Measurements from ENCODE around the gene HLA-DMB.
A peak's percentile ranks its signal among the peaks of the same experiment; 100 is the strongest.

HLA-DMB gene

DNA sequence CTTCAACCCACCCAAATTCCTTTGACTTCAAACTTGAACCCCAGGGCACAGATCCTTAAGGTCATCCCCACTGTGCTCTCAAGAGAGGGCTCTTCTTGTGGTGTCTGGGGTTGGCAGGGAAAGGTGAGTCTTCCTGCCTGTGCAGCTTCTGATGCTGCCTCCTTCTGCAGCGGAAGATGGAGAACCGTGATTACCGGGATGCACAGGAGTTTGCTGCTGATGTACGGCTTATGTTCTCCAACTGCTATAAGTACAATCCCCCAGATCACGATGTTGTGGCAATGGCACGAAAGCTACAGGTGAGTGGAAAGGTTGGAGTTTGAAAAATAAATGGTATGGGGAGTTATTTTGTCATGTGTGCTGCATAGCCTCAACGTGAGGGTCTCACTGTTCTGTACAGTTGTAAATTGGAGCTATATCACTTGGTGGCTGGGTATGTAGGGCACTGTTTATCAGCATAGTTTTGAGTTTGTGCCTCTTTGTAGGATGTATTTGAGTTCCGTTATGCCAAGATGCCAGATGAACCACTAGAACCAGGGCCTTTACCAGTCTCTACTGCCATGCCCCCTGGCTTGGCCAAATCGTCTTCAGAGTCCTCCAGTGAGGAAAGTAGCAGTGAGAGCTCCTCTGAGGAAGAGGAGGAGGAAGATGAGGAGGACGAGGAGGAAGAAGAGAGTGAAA lies 36.6 kb upstream of the HLA-DMB start:
- no peak for DNase-seq
- H3K9me3 ChIP-seq (ENCODE audit: severe bottlenecking), result no peaks in the 10 kb centered on the region
- peaks cover 100% of the 10 kb centered on the region for H3K36me3 ChIP-seq
- TF ChIP-seq, protein P1, sequence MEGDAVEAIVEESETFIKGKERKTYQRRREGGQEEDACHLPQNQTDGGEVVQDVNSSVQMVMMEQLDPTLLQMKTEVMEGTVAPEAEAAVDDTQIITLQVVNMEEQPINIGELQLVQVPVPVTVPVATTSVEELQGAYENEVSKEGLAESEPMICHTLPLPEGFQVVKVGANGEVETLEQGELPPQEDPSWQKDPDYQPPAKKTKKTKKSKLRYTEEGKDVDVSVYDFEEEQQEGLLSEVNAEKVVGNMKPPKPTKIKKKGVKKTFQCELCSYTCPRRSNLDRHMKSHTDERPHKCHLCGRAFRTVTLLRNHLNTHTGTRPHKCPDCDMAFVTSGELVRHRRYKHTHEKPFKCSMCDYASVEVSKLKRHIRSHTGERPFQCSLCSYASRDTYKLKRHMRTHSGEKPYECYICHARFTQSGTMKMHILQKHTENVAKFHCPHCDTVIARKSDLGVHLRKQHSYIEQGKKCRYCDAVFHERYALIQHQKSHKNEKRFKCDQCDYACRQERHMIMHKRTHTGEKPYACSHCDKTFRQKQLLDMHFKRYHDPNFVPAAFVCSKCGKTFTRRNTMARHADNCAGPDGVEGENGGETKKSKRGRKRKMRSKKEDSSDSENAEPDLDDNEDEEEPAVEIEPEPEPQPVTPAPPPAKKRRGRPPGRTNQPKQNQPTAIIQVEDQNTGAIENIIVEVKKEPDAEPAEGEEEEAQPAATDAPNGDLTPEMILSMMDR (IDR thresholded peaks at IDR 0.05; ENCODE audit: low read depth, low read length), result no peak
- no peak overlapping the region for H3K27ac ChIP-seq
- H3K27me3 ChIP-seq (ENCODE audit: insufficient read depth, low read depth, severe bottlenecking), result no peaks in the 10 kb centered on the region
- no peak overlapping the region for H3K4me3 ChIP-seq (ENCODE audit: low read depth, low read length)

DNA sequence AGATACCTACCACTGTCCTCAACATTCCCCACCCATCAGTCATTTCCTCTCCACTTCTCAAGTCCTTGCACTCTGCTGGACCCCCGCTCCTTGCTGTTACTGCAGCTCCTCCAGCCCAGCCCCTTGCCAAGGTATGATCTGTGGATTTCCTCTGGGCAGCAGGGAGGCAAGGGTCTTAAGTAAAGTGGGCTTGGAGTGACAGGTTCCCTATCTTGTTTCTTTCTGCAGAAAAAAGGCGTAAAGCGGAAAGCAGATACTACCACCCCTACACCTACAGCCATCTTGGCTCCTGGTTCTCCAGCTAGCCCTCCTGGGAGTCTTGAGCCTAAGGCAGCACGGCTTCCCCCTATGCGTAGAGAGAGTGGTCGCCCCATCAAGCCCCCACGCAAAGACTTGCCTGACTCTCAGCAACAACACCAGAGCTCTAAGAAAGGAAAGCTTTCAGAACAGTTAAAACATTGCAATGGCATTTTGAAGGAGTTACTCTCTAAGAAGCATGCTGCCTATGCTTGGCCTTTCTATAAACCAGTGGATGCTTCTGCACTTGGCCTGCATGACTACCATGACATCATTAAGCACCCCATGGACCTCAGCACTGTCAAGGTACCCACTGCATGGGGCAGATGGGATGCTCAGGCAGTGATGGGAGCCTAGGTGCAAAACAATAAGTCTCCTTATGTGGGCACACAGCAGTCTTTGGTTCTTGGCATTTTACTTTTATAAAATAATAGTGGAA lies 35.7 kb upstream of the HLA-DMB start:
- no peak for DNase-seq
- no peaks in the 10 kb centered on the region for H3K9me3 ChIP-seq (ENCODE audit: severe bottlenecking)
- H3K36me3 ChIP-seq, result peaks cover 95% of the 10 kb centered on the region
- TF ChIP-seq, protein P1 (IDR thresholded peaks at IDR 0.05; ENCODE audit: low read depth, low read length), result no peak
- no peak overlapping the region for H3K27ac ChIP-seq
- no peak overlapping the region for H3K4me3 ChIP-seq (ENCODE audit: low read depth, low read length)
- no peaks in the 10 kb centered on the region for H3K27me3 ChIP-seq (ENCODE audit: insufficient read depth, low read depth, severe bottlenecking)

DNA sequence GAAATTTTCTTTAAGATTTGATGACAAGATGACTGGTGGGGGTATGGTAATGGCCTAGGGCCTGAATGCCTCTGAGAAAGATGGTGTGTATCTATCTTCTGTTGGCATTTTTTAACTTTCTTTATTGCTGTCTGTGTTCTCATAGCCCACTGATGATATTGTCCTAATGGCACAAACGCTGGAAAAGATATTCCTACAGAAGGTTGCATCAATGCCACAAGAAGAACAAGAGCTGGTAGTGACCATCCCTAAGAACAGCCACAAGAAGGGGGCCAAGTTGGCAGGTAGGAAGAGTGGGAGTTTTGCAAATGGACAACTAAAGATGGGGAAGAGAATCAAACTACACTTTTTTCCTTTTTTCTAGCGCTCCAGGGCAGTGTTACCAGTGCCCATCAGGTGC lies 35.1 kb upstream of the HLA-DMB start:
- Histone ChIP-seq H3K9me3 (ENCODE audit: severe bottlenecking) (no peaks in the 10 kb centered on the region), H3K4me3 (ENCODE audit: low read depth, low read length) (no peak overlapping the region), H3K27ac (no peak overlapping the region), H3K36me3 (peaks cover 94% of the 10 kb centered on the region), H3K27me3 (ENCODE audit: insufficient read depth, low read depth, severe bottlenecking) (no peaks in the 10 kb centered on the region)
- no peak for DNase-seq
- TF ChIP-seq, protein P1 (IDR thresholded peaks at IDR 0.05; ENCODE audit: low read depth, low read length), result no peak

DNA sequence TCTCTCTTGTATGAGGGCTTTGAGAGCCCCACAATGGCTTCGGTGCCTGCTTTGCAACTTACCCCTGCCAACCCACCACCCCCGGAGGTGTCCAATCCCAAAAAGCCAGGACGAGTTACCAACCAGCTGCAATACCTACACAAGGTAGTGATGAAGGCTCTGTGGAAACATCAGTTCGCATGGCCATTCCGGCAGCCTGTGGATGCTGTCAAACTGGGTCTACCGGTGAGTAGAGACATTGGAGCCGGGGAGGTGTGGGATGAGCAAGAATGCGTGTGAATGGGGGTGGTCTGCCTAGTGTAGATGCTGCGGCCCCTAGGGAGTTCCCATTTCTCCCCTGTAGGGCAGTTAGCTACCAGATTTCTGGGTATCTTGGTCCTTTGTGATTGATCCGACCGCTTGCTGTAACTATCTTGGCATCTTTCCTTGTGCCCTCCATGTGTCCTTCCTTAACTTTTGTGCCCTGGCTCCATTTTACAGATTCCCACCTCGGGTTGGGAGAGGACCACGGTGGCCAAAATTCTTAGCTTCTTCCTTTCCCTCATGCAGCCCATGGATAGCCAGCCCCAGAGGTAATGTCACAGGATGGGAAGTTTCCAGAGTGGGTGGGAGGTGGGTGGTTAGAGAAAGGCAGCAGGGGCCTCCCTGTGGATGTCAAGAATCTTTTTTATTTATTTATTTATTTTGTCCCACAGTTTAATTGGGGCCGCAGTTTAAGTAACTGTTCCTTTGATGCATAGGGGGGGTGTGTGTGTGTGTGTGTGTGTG lies 33.9 kb upstream of the HLA-DMB start:
- no peak for DNase-seq
- Histone ChIP-seq H3K27me3 (ENCODE audit: insufficient read depth, low read depth, severe bottlenecking) (no peaks in the 10 kb centered on the region), H3K4me3 (ENCODE audit: low read depth, low read length) (peak overlapping the region; percentile 93), H3K9me3 (ENCODE audit: severe bottlenecking) (no peaks in the 10 kb centered on the region), H3K27ac (no peak overlapping the region), H3K36me3 (peaks cover 91% of the 10 kb centered on the region)
- TF ChIP-seq, protein P1 (IDR thresholded peaks at IDR 0.05; ENCODE audit: low read depth, low read length), result no peak

DNA sequence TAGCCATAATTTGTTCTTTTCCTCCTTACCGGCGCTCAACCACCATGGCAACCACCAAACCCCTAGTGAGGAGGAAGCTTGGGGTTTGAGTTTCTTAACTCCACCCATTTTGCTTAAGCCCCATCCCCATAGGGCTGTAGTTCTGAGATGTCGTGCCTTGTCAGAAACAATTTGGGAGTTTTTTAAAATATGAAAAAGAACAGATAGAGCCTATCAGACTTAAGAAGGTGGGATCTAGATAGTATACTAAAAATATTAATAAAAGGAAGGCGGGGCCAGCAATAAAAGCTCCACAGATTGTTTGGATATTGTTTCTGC lies 33.1 kb upstream of the HLA-DMB start:
- Histone ChIP-seq H3K36me3 (peaks cover 89% of the 10 kb centered on the region), H3K4me3 (ENCODE audit: low read depth, low read length) (peak overlapping the region; percentile 93), H3K27me3 (ENCODE audit: insufficient read depth, low read depth, severe bottlenecking) (no peaks in the 10 kb centered on the region), H3K27ac (no peak overlapping the region), H3K9me3 (ENCODE audit: severe bottlenecking) (no peaks in the 10 kb centered on the region)
- no peak for DNase-seq
- TF ChIP-seq, protein P1 (IDR thresholded peaks at IDR 0.05; ENCODE audit: low read depth, low read length), result no peak

All from WERI-Rb-1 (cell line).